Fibroblast of villous mesenchyme (primary cell): Measurements from ENCODE around the gene AK8. TPM values are rescaled to one million over a fixed set of nuclear protein-coding genes. Genes with fewer than 3 reads are reported as not detected.

Experiments
- DNase-seq: peaks from one replicate; pipeline ENCODE4 v3.0.0-alpha.2; 2010; ENCODE audit warnings: low read depth
- H3K4me3 ChIP-seq: 2 replicates; pipeline ENCODE4 v1.5.1; 2011; ENCODE audit warnings: low read depth, mild to moderate bottlenecking, low read length
- CTCF ChIP-seq: IDR thresholded peaks from 2 replicates; pipeline ENCODE4 v1.5.1; 2012; ENCODE audit warnings: low read depth, mild to moderate bottlenecking, low read length; ENCODE audit not compliant: insufficient read depth
- total RNA-seq: library from RNA; depleted of rRNA; stranded (reverse); fragments of >200 nt; gene quantifications from 2 replicates; pipeline ENCODE4 v1.2.3, GENCODE V29; 2012

The AK8 gene
- total RNA-seq, 1 donor = not detected

GRCh38 chr9:132770770-132771310 is 107.2 kb downstream of the AK8 start:
- TF ChIP-seq CTCF = no peak
- peak overlapping the region; percentile 82 for H3K4me3 ChIP-seq
- no peak for DNase-seq

- DNase-seq = peak; percentile 76
- H3K4me3 ChIP-seq = peak overlapping the region; percentile 82
- no peak for TF ChIP-seq CTCF
Measured at GRCh38 chr9:132769906-132770769, 107.9 kb downstream of the AK8 start.

GRCh38 chr9:132768932-132769905 is 108.9 kb downstream of the AK8 start:
- peak; percentile 71 for DNase-seq
- H3K4me3 ChIP-seq = peak overlapping the region; percentile 82
- TF ChIP-seq CTCF = peak; percentile 47

- no peak for DNase-seq
- TF ChIP-seq CTCF = no peak
- H3K4me3 ChIP-seq = no peak overlapping the region
Measured at GRCh38 chr9:132763574-132763973, 114.5 kb downstream of the AK8 start.

- TF ChIP-seq CTCF = no peak
- DNase-seq = no peak
- no peak overlapping the region for H3K4me3 ChIP-seq
Measured at GRCh38 chr9:132762896-132763295, 115.2 kb downstream of the AK8 start.

GRCh38 chr9:132761602-132762001 is 116.5 kb downstream of the AK8 start:
- DNase-seq = no peak
- no peak overlapping the region for H3K4me3 ChIP-seq

More at GRCh38 chr9:132761602-132762001, 116.5 kb downstream of the AK8 start:
- no peak for TF ChIP-seq CTCF
